Cardiac muscle cell (in vitro differentiated cells and primary cell): ENCODE measurements around the gene BAIAP2L1. TPM values are rescaled to one million over a fixed set of nuclear protein-coding genes. Genes with fewer than 3 reads are reported as not detected.

Source experiments
- DNase-seq, 2 donors: peaks; one replicate each; pipeline versions ENCODE4 v3.0.0 to v3.0.0-alpha.2; 2010 to 2017; ENCODE audit warnings: low read depth in 1 of 2, low spot score in 1 of 2
- H3K27ac ChIP-seq: fragments of 200-600 bp; sonication (generic); 2 replicates; pipeline ENCODE4 v1.5.1; 2016
- H3K27me3 ChIP-seq: fragments of 200-600 bp; sonication (generic); 2 replicates; pipeline ENCODE4 v1.6.0; 2016; ENCODE audit warnings: control low read depth
- H3K36me3 ChIP-seq: fragments of 200-600 bp; sonication (generic); 2 replicates; pipeline ENCODE4 v1.5.1; 2016; ENCODE audit warnings: control low read depth
- H3K4me1 ChIP-seq: fragments of 200-600 bp; sonication (generic); 2 replicates; pipeline ENCODE4 v1.8.1; 2017; ENCODE audit warnings: low read depth, mild to moderate bottlenecking, mixed run types
- H3K4me3 ChIP-seq: fragments of 200-600 bp; sonication (generic); 2 replicates; pipeline ENCODE4 v1.5.1; 2016; ENCODE audit warnings: mild to moderate bottlenecking
- H3K9me3 ChIP-seq: fragments of 200-600 bp; sonication (generic); 2 replicates; pipeline ENCODE4 v1.5.1; 2017; ENCODE audit warnings: low read depth, mild to moderate bottlenecking, control low read depth
- CTCF ChIP-seq: IDR thresholded peaks from 2 replicates; pipeline ENCODE4 v1.5.1; 2012; ENCODE audit warnings: low read depth, mild to moderate bottlenecking, low read length
- polyA plus RNA-seq: library from polyadenylated mRNA; unstranded; fragments of >200 nt; fragmentation: Nextera tagmentation; extraction: Ambion mirVana; gene quantifications from 2 replicates; pipeline ENCODE4 v1.2.1, GENCODE V29; 2016
- total RNA-seq: library from RNA; depleted of rRNA; stranded (reverse); fragments of >200 nt; gene quantifications from 2 replicates; pipeline ENCODE4 v1.2.3, GENCODE V29; 2016

Gene BAIAP2L1
- total and polyA plus RNA-seq, 2 experiments from 2014 or later: 7.6 to 11.6 TPM

- Histone ChIP-seq H3K27me3 (no peaks in the 10 kb centered on the region), H3K4me3 (no peak overlapping the region), H3K27ac (no peak overlapping the region), H3K4me1 (peaks cover under 1% of the 10 kb centered on the region), H3K36me3 (no peaks in the 10 kb centered on the region), H3K9me3 (no peaks in the 10 kb centered on the region)
- no peak for DNase-seq
- TF ChIP-seq CTCF: no peak
Measured at GRCh38 chr7:98355250-98355538, 45.7 kb downstream of the BAIAP2L1 start.

DNA sequence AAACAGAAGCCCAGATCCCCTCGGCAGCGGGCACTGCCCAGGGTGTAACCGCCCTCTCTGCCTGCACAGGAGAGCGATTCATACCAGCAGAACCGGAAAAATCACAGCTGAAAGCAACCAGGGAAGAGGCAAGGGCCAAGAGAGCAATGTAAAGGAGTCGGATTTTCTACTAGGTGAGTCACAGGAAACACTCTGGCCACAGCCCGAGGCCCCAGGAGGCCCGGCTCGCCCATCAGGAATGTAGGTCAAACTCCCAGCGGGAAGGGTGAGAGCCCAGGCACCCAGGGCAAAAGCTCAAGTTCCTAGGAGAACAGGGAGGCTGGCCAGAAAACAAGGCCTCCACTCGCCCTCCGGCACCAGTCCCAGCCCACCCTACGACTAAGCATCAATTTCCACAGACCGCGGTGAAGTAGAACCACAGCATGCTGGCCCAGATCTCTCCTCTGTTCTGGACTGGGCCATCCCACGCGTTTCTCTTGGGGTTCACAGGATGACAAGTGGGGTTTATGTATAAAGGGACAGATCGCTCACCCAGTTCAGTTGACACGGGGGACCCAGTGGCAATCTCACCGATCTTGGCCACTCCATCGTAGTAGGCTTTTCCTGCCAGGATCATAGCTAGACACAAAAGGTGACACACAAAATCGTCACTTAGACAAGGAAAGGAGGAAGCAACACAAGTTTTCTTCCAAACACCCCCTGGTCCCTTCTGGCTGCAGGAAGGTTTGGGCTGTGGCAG is 46.2 kb downstream of the BAIAP2L1 start:
- no peaks in the 10 kb centered on the region for H3K36me3 ChIP-seq
- no peak overlapping the region for H3K27ac ChIP-seq
- DNase-seq: peak in 1 of 2 donors; percentile 84

GRCh38 chr7:98354052-98354451 is 46.8 kb downstream of the BAIAP2L1 start:
- no peak for DNase-seq
- H3K36me3 ChIP-seq: no peaks in the 10 kb centered on the region
- TF ChIP-seq CTCF: no peak
- H3K4me3 ChIP-seq: no peak overlapping the region
- H3K4me1 ChIP-seq: no peaks in the 10 kb centered on the region
- no peaks in the 10 kb centered on the region for H3K9me3 ChIP-seq
- no peaks in the 10 kb centered on the region for H3K27me3 ChIP-seq
- no peak overlapping the region for H3K27ac ChIP-seq

More for the DNA sequence above, 46.2 kb downstream of the BAIAP2L1 start:
- TF ChIP-seq CTCF: no peak
- H3K4me1 ChIP-seq: no peaks in the 10 kb centered on the region
- no peaks in the 10 kb centered on the region for H3K9me3 ChIP-seq
- H3K27me3 ChIP-seq: no peaks in the 10 kb centered on the region
- no peak overlapping the region for H3K4me3 ChIP-seq

- DNase-seq: peak in 1 of 2 donors; percentile 58
- Histone ChIP-seq H3K4me3 (no peak overlapping the region), H3K36me3 (no peaks in the 10 kb centered on the region), H3K9me3 (no peaks in the 10 kb centered on the region), H3K27me3 (no peaks in the 10 kb centered on the region), H3K27ac (no peak overlapping the region), H3K4me1 (no peaks in the 10 kb centered on the region)
- TF ChIP-seq CTCF: no peak
Measured at GRCh38 chr7:98352621-98353020, 48.3 kb downstream of the BAIAP2L1 start.

GRCh38 chr7:98351136-98351535 is 49.8 kb downstream of the BAIAP2L1 start:
- no peak for TF ChIP-seq CTCF
- DNase-seq: no peak
- Histone ChIP-seq H3K36me3 (no peaks in the 10 kb centered on the region), H3K27ac (no peak overlapping the region), H3K4me1 (no peaks in the 10 kb centered on the region), H3K4me3 (no peak overlapping the region), H3K9me3 (no peaks in the 10 kb centered on the region), H3K27me3 (no peaks in the 10 kb centered on the region)
